NCI-H1105 treated with DMSO at 0.1 percent for 48 hours (cell line): Measurements from ENCODE around the gene DPM2.

Source experiments
- DNase-seq: peaks from one replicate; lab custom pipeline; 2025; lab: John Stamatoyannopoulos, UW

Gene DPM2

GRCh38 chr9:127936347-127936852, 1.3 kb downstream of the DPM2 start:
- DNase-seq: no peak

GRCh38 chr9:127935765-127936221, 1.9 kb downstream of the DPM2 start:
- no peak for DNase-seq

GRCh38 chr9:127934986-127935385, 2.7 kb downstream of the DPM2 start:
- no peak for DNase-seq

- DNase-seq: no peak
Measured at GRCh38 chr9:127934248-127934647, 3.4 kb downstream of the DPM2 start.

DNA sequence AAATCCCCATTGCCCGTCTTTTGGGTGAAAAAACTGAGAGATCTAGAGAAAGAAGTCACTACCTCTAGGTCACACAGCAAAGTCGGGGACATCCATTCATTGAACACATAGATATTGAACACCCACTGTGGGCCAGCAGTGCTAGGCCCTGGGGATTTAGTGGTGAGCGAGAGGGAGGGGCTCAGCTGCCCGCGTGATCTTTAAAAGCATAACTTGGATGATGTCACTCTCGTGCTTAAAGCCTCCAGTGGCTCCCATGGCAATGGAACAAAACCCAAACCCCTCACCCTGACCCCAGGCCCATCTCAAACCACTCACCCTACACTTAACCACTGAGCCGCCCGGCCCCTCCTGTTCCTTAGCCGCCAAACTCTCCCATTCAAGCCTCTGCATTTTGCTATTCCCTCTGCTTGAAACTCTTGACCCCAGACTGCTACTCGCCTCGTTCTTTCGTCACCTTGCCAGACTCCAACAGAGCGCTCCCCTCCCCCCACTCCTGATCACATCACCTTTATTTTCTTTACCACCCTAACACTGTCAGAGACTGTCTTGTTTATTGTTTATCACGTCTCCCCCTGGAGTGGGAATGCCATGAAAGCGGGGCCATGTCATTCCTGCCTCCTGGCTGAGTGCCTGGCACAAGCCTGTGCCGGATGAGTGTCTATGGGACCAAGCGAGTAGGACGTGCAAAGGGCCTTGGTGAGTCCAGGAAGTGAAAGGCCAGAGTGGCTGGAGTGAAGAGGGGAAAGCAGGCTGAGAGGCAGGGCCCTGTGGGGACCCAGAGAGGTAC, 6.4 kb downstream of the DPM2 start:
- peak; percentile 42 for DNase-seq

GRCh38 chr9:127930231-127931091, 7.2 kb downstream of the DPM2 start, which contains the start of gene PIP5KL1:
Gene PIP5KL1 (minus strand): TSS chr9:127930777. CDS start chr9:127930752, 25 bp downstream.
- peak; percentile 68 for DNase-seq

DNA sequence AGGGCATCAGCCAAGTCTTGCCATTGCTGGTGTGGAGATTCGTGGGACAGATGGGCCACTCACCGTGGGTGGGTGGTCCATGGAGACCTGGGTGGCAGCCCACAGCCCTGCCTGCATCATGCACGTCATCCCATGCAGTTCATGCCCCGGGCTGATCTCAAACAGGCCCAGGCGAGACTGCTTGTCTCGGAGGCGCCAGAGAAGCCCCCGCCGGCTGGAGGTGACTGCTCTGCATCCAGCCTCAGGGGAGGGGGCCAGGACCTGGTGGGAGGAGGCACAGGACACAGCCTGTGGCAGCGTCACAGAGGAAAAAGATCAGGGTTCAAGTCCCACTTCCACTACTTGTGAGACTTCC, 8.1 kb downstream of the DPM2 start:
- DNase-seq: no peak

DNA sequence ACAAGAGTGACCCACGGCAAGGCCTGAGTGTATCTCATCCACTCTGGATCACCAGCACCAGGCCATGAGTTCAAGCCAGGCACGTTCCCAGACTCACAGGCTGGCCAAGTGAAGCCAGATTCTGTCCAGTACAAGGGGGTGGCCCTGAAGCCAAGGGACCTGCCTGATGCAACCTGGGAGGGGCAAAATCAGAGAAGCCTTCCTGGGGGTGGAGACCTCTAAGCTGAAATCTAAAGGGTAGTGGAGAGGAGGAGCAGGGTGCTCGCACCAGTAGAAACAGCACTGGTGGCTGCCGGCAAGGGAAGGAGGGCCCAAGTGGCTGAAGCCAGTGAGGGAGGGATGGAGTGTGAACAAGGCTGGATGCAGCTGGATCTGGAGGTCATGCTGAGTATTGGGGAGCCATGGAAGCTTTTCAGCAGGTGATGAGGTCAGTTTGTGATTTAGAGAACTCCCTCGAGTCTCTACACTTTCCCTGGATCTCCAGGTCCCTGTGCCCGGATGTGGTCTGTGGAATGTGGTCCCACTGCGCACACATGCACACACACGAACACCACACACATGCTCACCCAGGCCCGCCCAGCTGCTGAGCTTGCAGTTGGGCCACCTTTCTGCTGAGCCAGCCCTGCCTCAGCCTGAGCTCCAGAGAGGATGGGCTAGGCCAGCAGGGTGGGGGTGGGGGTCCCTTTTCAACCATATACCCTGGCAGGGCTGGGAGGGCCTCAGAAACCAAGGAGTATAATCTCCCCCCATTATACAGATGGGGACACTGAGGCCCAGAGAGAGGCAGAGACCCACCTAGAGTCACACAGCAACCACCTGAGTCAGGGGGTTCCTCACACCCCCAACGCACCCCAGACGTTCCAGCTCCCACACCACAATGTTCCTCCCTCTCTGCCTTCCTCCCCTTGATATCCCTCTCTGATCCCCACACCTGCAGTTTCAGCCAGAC, 8.7 kb downstream of the DPM2 start:
- DNase-seq: no peak

DNA sequence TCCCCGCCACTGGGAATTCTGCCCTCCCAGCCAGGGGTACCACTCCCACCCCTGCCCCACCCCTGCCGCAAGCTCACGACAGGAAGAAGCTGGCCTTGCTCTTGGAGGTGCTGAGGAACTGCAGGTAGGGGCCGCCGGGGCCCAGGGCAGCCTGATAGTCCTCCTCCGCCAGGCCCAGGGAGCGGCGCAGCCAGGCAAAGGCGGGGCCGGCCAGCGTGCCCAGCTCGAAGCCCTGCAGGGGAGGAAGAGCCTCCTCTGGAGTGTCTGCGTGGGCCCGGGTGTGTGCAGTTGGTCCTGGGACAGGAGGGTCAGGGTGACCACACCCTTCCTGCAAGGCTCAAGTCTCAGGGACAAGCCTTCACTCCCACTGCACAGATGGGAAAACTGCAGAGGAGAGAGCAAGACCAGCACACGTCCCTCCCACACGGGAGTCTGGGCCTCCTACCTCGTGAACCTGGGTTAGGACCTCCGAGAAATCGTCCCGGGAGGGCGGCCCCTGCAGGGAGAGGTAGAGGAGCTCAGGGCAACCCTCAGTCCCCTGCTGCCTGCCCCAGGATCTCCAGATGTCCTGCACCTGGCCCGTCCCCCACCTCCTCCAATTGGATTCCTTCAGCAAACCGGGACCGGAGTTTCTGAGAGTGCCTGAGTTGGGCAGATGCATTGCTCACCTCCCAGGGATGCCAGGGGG, 9.5 kb downstream of the DPM2 start:
- DNase-seq: no peak

GRCh38 chr9:127927201-127927987, 10.3 kb downstream of the DPM2 start:
- DNase-seq: peak; percentile 65

- no peak for DNase-seq
Measured at GRCh38 chr9:127926906-127927200, 10.8 kb downstream of the DPM2 start.

DNA sequence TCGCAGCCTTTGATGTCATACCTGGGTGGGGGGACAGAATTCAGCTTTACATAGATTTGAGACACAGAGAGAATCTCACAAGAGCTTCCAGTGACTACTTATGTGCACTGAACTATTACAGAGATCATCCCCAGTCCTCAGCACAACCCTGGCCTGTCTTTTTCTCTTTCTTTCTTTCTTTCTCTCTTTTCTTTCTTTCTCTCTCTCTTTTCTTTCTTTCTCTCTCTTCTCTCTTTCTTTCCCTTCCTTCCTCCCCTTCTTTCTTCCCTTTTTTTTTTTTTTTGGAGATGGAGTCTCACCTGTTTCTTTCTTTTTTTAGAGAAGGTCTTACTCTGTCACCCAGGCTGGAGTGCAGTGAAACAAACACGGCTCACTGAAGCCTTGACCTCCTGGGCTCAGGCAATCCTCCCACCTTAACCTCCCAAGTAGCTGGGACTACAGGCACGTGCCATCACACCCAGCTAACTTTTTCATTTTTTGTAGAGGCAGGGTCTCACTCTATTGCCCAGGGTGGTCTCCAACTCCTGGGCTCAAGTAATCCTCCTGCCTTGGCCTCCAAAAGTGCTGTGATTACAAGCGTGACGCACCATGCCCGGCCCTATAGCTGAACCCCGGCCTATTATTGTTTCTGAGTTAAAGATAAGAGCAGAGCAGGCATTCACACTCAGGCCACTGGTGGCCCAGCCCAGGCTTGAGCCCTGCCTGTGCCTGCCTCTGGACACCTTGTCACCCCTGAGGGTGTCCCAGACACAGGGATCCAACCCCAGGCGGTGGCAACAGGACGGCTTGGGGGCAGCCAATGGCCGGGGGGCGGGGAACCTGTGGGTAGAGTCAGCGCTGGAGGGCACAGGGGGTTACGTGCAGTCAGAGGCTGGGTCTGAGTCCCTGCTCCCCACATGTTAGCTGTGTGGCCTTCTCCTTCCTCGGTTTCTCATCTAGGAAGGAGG, 11.4 kb downstream of the DPM2 start:
- no peak for DNase-seq

DNA sequence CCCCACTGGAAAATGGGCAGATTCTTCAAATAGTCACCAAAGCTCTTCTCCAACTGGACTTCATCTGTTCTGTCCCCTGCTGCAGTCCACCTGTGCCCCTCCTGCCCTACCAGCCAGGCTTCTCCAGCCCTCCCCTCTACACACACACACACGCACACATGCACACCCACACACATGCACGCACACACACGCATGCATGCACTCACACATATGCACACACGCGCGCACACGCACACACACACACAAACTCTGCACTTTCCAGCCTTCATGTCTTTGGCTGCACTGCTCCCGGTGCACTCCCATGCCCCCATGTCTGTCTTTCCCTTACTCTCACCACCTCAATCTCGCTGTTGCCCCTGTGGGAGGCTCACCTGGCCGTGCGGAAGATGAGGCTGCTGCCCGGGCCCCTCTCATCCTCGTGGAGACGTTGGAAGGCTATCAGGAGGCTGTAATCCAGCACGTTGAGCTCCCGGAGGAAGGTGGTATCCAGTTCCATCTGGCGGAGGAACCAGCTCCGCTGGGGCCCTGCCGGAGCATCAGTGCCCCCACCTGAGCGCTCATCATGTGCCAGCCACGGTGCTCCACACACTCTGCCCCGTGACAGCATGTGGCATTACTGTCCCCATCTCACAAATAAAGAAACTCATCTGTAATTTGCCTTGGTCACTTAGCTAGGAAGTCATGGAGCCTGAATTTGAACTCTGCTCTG, 12.8 kb downstream of the DPM2 start:
- DNase-seq: no peak

DNA sequence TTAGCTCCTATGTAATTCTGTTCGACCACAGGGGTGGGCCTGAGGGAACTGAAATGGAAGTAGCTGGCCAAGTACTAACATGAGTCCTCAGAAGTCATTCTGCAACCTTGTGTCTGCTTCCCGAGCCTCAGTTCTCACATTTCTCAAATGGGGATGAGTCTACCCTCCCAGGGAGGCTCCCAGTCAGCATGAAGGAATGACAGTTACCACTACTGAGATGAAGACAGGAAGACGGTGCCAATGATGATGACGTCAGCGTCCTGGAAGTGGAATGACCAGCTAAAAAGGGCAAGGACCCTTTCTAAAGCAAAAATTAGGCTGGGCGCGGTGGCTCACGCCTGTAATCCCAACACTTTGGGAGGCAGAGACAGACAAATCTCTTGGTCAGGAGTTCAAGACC, 13.9 kb downstream of the DPM2 start:
- DNase-seq: no peak

DNA sequence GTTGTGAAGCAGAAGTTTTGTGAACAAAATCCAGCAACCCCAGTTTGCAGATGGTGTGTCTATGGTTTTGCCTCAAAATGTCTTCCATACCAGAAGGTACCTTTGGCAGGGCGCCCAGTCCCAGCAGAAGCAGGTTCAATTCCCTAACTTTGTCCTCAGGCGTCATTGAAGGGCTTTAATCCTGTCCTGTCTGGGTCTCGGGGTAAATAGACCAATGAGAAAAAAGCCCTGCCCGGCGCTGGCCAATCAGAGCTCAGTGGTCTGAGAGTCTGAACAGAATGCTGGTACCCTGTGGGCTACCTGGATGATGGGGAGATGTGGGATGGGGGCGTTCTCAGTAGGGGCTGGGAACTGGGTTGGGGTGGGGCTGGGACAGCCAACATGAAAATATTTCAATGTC, 14.6 kb downstream of the DPM2 start:
- no peak for DNase-seq

GRCh38 chr9:127921557-127922120, 16.0 kb downstream of the DPM2 start:
- DNase-seq: peak; percentile 24

DNA sequence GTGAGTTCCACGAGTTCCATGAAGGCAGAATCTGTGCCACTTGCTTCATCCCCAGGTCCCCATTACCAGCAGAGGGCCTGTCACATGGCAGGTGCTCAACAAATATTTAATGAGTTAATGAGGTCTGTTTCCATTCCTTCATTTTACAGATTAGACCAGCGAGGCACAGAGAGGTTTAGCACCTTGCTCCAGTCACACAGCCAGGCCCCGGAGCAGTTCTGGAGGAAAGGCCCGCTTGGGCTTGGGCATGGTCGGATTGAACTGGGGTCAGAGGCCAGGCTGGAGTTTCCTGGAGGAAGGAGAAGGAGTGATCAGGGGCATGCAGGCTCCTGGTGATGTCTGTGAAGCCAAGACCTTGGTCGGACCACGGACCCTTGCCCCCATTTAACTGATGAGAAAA, 16.9 kb downstream of the DPM2 start:
- no peak for DNase-seq

GRCh38 chr9:127919253-127919815, 18.3 kb downstream of the DPM2 start:
- DNase-seq: no peak
